ENCODE results near the gene KRT26.

The KRT26 gene

DNA sequence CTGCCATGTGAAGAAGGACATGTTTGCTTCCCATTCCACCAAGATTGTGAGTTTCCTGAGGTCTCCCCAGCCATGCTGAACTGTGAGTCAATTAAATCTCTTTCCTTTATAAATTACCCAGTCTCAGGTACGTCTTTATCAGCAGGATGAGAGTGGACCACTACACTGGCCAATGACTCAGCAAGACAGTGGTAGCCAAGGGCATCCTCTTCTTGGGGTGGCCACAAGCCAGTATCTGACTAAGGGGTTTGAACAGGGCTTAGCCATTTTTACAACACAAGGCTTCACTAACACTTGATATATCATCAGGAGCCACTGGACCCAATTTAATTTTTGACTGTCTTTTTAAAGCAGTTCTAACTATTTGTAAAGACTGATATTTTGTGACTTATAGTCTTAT, 47.3 kb downstream of the KRT26 start:
- no peak for DNase-seq

DNA sequence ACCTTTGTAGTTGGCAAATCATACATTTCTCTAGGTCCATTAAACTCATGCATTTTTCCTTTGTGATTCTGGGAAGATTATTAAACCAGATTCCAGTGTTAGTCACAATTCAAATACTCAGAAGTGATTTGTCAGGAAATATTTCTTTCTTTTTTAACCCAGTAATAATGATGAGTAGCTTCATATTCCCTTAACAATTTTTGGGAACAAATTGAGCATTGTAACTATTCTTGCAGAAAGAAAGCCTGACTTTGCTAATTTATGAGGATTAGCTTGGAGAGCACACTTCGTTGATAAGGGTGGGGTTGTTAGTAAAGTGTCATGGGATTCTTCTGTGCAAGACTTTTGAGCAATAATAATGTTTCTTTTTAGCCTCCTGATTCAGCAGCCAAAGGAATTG, 49.8 kb downstream of the KRT26 start:
- DNase-seq: no peak

- no peak for DNase-seq
Measured at GRCh38 chr17:40720899-40721298, 51.1 kb downstream of the KRT26 start.

- no peak for DNase-seq
Measured at GRCh38 chr17:40718930-40719329, 53.1 kb downstream of the KRT26 start.

DNA sequence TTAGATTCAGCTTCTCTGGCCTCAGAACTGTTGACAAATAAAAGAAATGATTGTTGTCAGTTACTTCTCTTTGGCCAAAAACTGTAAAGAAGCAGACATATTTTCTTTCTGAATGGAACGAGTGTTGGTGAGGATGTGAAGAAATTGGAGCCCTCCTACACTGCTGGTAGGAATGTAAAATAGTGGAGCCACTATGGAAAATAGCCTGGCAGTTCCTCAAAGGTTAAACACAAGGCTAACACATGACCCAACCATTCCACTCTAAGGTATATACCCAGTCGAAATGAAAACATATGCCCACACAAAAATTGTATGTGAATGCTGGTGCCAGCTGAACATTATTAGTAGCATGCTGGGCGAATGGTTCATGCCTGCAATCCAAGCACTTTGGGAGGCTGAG, 54.2 kb downstream of the KRT26 start:
- no peak for DNase-seq

Measured in DMS153 (cell line).